ENCODE results near the gene PTMA. TPM values are rescaled to one million over a fixed set of nuclear protein-coding genes. Genes with fewer than 3 reads are reported as not detected.
A peak's percentile ranks its signal among the peaks of the same experiment; 100 is the strongest.

Gene PTMA
- total and polyA plus RNA-seq, 9 of the 15 experiments (the other 6 are each of a cell fraction or from before 2014, with no cell fraction given): 429 to 2,322 (median 1,578) TPM

DNA sequence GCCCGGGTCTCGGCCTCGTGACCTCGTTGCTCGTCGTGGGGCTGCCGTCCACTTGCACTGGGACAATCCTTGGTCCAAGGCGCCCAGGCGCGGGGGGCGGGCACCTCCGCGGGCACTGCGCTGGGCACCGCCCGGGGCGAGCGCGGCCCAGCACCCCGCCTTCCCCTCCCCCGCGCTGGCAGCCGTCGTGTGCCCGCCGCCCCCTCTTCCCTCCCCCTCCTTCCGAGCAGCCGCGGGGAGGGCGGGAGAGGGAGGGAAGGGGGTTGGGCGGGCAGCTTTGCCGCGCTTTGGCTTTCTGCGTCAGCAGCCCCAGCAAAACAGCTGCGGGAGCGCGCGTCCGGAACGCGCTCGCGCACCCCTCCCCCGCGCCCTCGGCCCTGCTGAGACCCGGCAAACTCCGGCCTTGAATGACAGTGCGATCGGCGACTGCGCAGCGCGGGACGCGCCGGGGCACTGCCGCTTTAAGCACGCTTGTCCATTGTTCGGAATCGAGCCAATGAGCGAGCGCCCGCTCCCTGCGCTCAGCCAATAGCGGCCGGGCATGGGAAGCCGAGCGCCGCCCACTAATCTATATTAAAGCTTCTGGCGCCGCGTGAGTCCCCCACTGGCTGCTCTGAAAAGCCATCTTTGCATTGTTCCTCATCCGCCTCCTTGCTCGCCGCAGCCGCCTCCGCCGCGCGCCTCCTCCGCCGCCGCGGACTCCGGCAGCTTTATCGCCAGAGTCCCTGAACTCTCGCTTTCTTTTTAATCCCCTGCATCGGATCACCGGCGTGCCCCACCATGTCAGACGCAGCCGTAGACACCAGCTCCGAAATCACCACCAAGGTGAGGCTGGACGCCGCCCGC lies at the start of gene PTMA (continued):
- no peak for TF ChIP-seq NCOA4 (IDR thresholded peaks at IDR 0.05; ENCODE audit: partially characterized antibody)
- TF ChIP-seq, protein P1, sequence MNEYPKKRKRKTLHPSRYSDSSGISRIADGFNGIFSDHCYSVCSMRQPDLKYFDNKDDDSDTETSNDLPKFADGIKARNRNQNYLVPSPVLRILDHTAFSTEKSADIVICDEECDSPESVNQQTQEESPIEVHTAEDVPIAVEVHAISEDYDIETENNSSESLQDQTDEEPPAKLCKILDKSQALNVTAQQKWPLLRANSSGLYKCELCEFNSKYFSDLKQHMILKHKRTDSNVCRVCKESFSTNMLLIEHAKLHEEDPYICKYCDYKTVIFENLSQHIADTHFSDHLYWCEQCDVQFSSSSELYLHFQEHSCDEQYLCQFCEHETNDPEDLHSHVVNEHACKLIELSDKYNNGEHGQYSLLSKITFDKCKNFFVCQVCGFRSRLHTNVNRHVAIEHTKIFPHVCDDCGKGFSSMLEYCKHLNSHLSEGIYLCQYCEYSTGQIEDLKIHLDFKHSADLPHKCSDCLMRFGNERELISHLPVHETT (CRISPR knock-in tag; conservative IDR thresholded peaks at IDR 0.05 in 1 of 2, IDR thresholded peaks at IDR 0.05 in 1 of 2): peak in 1 of 2 experiments; percentile 73; a peak in 1 of 4 replicates
- 0 out of 2 replicates have a peak, but pooled peaks have one; percentile 39 for TF ChIP-seq ZBED1 (IDR thresholded peaks at IDR 0.05)
- TF ChIP-seq, protein P2, sequence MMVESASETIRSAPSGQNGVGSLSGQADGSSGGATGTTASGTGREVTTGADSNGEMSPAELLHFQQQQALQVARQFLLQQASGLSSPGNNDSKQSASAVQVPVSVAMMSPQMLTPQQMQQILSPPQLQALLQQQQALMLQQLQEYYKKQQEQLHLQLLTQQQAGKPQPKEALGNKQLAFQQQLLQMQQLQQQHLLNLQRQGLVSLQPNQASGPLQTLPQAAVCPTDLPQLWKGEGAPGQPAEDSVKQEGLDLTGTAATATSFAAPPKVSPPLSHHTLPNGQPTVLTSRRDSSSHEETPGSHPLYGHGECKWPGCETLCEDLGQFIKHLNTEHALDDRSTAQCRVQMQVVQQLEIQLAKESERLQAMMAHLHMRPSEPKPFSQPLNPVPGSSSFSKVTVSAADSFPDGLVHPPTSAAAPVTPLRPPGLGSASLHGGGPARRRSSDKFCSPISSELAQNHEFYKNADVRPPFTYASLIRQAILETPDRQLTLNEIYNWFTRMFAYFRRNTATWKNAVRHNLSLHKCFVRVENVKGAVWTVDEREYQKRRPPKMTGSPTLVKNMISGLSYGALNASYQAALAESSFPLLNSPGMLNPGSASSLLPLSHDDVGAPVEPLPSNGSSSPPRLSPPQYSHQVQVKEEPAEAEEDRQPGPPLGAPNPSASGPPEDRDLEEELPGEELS (CRISPR knock-in tag; IDR thresholded peaks at IDR 0.05; ENCODE audit: borderline replicate concordance): no peak
- TF ChIP-seq HDAC8 (tag; IDR thresholded peaks at IDR 0.05): no peak
- no peak; the same call in 1 of the 2 replicates for TF ChIP-seq ZNF12 (CRISPR knock-in tag; IDR thresholded peaks at IDR 0.05)
- no peak for TF ChIP-seq CREB3L1 (IDR thresholded peaks at IDR 0.05; ENCODE audit: borderline replicate concordance, low read depth)
- no peak for TF ChIP-seq EWSR1 (IDR thresholded peaks at IDR 0.05; ENCODE audit: borderline replicate concordance, low read depth, partially characterized antibody)
- TF ChIP-seq PYGO2 (tag; IDR thresholded peaks at IDR 0.05): no peak
- no peak for TF ChIP-seq ZBTB43 (CRISPR knock-in tag; IDR thresholded peaks at IDR 0.05)
- TF ChIP-seq, protein P3, sequence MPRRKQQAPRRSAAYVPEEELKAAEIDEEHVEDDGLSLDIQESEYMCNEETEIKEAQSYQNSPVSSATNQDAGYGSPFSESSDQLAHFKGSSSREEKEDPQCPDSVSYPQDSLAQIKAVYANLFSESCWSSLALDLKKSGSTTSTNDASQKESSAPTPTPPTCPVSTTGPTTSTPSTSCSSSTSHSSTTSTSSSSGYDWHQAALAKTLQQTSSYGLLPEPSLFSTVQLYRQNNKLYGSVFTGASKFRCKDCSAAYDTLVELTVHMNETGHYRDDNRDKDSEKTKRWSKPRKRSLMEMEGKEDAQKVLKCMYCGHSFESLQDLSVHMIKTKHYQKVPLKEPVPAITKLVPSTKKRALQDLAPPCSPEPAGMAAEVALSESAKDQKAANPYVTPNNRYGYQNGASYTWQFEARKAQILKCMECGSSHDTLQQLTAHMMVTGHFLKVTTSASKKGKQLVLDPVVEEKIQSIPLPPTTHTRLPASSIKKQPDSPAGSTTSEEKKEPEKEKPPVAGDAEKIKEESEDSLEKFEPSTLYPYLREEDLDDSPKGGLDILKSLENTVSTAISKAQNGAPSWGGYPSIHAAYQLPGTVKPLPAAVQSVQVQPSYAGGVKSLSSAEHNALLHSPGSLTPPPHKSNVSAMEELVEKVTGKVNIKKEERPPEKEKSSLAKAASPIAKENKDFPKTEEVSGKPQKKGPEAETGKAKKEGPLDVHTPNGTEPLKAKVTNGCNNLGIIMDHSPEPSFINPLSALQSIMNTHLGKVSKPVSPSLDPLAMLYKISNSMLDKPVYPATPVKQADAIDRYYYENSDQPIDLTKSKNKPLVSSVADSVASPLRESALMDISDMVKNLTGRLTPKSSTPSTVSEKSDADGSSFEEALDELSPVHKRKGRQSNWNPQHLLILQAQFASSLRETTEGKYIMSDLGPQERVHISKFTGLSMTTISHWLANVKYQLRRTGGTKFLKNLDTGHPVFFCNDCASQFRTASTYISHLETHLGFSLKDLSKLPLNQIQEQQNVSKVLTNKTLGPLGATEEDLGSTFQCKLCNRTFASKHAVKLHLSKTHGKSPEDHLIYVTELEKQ (CRISPR knock-in tag; IDR thresholded peaks at IDR 0.05): no peak
- TF ChIP-seq U2AF2 (optimal IDR thresholded peaks at IDR 0.05; ENCODE audit: low read depth, low read length): no peak
- TF ChIP-seq FOS (IDR thresholded peaks at IDR 0.05; ENCODE audit: extremely low read depth, insufficient read length): peak; percentile 86
- TF ChIP-seq BRF2 (IDR thresholded peaks at IDR 0.05; ENCODE audit: borderline replicate concordance, insufficient read depth, insufficient read length): no peak

All from K562 (cell line).